Cardiac fibroblast (primary cell): ENCODE measurements around the gene ZNF777.

Experiments used
- DNase-seq, 2 donors: peaks; one replicate each; pipeline versions ENCODE4 v3.0.0 to v3.0.0-alpha.2; 2010; ENCODE audit warnings: low read depth in 2 of 2
- H3K4me3 ChIP-seq, 2 donors: replicated peaks in 1 of 2; 1 replicate in 1 of 2; 2 replicates in 1 of 2; pipeline ENCODE4 v1.5.1; 2011; ENCODE audit warnings: low read depth in 2 of 2, low read length in 2 of 2, mild to moderate bottlenecking in 2 of 2, moderate library complexity in 1 of 2
- CTCF ChIP-seq: IDR thresholded peaks from one replicate; pipeline ENCODE4 v1.5.1; 2011; ENCODE audit warnings: low read depth, mild to moderate bottlenecking, low read length, inconsistent platforms

The ZNF777 gene

GRCh38 chr7:149493366-149493765, 32.5 kb upstream of the ZNF777 start:
- DNase-seq: no peak
- no peak overlapping the region for H3K4me3 ChIP-seq
- TF ChIP-seq CTCF: no peak

DNA sequence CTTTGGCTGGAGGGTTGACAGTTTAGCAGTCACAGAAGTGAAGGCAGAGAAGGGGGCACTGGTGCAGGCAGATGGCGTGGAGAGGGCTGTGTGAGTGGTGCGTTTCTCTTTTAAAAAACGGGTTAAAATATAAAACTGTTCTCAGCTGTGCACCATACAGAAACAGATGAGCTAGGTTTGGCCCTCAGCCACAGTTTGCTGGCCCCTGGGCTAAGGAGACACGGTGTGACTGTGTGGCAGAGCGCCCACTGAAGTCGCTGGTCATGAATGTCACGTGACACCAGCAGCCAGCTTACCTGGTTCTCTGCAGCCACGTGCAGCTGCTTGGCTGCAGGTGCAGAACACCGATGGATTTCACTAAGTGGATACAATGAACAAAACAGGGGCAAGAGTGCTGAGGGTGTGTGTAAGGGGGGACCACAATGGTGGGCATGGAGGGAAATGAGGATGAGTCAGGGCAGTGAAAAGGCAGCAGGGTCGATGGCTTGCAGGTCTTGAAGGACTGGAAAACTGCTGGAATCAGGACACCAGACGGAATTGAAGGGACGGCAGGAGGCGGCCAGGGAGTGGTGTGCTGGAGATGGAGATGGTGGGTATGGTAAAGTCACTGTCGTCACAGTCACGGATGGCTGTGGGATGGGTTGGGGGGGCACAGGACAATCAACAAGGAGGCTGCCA, 29.4 kb upstream of the ZNF777 start:
- no peak for DNase-seq
- TF ChIP-seq CTCF: no peak
- no peak overlapping the region for H3K4me3 ChIP-seq

- no peak for TF ChIP-seq CTCF
- no peak for DNase-seq
- no peak overlapping the region for H3K4me3 ChIP-seq
These were observed 28.6 kb upstream of the ZNF777 start for GRCh38 chr7:149489391-149490024.

DNA sequence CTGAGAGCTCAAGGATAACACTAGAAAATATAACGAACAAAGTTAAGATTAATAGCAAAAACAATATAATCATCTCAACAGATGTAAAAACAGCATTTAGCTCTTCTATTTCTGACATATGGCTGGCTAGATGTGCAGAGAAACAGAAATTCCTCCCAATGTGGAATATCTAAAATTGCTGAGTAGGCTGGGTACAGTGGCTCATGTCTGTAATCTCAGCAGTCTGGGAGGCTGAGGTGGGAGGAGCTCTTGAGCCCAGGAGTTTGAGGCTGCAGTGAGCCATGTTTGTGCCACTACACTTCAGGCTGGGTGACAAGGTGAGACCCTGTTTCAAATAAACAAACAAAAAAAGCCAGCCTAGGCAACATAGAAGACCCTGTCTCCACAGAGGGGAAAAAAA, 18.7 kb upstream of the ZNF777 start:
- no peak for TF ChIP-seq CTCF
- H3K4me3 ChIP-seq: no peak overlapping the region
- no peak for DNase-seq

DNA sequence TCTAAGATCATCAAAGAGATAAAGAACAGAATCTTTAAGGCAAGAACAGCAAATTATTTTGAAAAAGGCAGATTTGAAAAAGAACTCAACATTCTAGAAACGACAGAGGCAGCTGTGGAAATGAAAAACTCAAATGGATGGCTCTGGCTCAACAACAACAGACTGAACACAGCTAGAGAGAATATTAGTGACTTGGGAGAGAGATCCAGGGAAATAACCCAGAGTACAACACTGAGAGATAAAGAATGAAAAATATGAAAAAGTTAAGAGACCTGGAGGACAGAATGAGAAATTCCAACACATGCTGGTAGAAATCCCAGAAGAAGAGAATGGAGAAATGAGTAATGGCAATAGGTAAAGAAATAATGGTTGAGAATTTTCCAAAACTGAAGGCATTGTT, 17.9 kb upstream of the ZNF777 start:
- H3K4me3 ChIP-seq: no peak overlapping the region
- no peak for DNase-seq
- no peak for TF ChIP-seq CTCF

DNA sequence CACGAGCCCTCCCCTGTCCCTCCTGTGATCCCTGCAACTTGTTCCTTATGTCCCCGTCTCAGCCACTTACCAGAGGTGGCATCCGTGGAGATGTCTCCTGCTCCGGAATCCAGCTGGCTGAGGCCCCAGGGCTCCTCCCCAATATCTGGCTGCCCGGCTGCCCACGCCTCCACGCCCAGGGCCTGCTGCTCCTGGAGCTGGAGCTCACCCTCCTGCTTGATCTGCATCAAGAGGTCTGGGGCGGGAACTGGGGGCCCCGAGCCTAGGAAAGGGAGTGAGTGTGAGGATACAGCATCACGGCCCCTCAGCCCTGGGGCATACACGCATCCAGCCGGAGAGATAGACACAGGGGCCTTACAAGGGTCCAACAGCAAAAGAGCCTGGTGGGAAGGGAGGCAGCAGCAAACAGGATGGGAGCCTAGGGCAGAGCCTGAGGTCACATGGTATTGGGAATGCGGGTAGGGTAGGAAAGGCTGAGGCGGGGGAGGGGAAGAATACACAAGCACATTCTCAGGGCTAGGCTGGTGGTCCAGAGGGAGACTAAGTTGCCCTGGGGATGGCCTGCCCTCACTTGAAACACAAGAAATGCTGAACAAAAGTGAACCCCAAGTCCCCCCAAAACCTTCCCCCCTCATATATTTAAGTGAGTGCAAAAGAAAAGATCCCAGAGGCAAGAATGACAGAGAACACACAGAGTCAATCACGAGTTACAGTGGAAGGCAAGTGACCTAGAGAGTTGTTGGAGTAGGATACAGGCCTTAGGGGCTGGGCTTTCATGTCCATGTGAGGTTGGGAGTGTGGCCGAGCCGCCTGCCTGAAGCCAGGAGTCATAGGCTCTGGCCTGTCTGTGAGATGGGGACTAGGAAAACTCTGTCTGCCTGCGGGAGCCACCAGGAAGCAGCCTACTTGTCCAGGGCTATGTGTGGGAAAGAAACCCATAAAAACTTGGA, 16.9 kb upstream of the ZNF777 start:
- H3K4me3 ChIP-seq: no peak overlapping the region
- no peak for TF ChIP-seq CTCF
- DNase-seq: no peak
